ENCODE measurements around the gene PCSK2. TPM values are rescaled to one million over a fixed set of nuclear protein-coding genes. Genes with fewer than 3 reads are reported as not detected.

The PCSK2 gene
- total and polyA plus RNA-seq, 2 of the 8 experiments (the other 6 are each of a cell fraction or from before 2014, with no cell fraction given) = 1.9 to 4.2 TPM

DNA sequence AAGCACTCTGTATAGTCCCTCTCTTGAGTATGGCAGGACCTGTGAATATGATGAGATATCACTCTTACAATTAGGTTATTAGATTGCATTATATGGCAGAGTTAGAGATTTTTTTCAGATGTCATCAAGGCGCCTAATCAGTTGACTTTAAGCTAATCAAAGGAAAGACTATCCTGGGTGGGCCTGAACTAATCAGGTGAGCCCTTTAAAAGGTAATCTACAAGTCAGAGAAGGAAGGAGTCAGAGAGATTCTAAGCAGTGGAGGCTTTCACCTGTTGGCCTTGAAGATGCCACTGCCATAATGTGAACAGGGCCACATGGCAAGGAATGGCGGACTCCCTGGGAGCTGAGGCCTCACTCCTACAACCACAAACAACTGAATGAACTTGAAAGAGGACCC is 152.8 kb downstream of the PCSK2 start (continued):
- TF ChIP-seq CHD7 (IDR thresholded peaks at IDR 0.05; ENCODE audit: insufficient replicate concordance, low read length) (no peak), SRF (IDR thresholded peaks at IDR 0.05; ENCODE audit: low read depth, low read length) (no peak), GABPA (IDR thresholded peaks at IDR 0.05; ENCODE audit: borderline replicate concordance, insufficient read depth, low read length) (no peak), CBX5 (IDR thresholded peaks at IDR 0.05; ENCODE audit: low read depth, low read length) (no peak), EP300 (IDR thresholded peaks at IDR 0.05; ENCODE audit: borderline replicate concordance in 1 of 2, low read depth in 2 of 2, low read length in 2 of 2) (no peak), CREB1 (IDR thresholded peaks at IDR 0.05) (no peak), BRCA1 (IDR thresholded peaks at IDR 0.05; ENCODE audit: low read depth, low read length) (no peak)

Measured in H1 (cell line).